GM12878 (cell line): ENCODE measurements around the gene BIRC7. TPM values are rescaled to one million over a fixed set of nuclear protein-coding genes. Genes with fewer than 3 reads are reported as not detected.

ENCODE experiments used
- ATAC-seq: fragments of 200-7000 bp; cut with Tn5 transposase; 3 replicates; pipeline ENCODE4 v1.9.1; 2020; ENCODE audit warnings: mild to moderate bottlenecking, moderate library complexity
- BruUV-seq: library from RNA; stranded (reverse); fragments of 400-500 nt; replicated peaks from 2 replicates; lab custom pipeline; 2021; lab: Mats Ljungman, UMichigan
- CTCF ChIA-PET: fragments of 300-600 bp; sonication (Branson Sonifier 250); formaldehyde crosslinking; extraction: SDS; loops from one replicate; lab custom pipeline; 2021; ENCODE audit warnings: inconsistent platforms; lab: Yijun Ruan, JAX
- POLR2A ChIA-PET: fragments of 350-600 bp; formaldehyde crosslinking; extraction: SDS; loops from one replicate; lab custom pipeline; 2021; ENCODE audit warnings: inconsistent platforms; lab: Charles Lee
- RAD21 ChIA-PET: fragments of 300-600 bp; sonication (Branson Sonifier 250); formaldehyde crosslinking; loops from one replicate; lab custom pipeline; 2023; ENCODE audit warnings: antibody characterized with exemption; ENCODE audit not compliant: unreplicated experiment; lab: Charles Lee
- SMC1A ChIA-PET: fragments of 300-600 bp; sonication (Branson Sonifier 250); formaldehyde crosslinking; loops from one replicate; lab custom pipeline; 2023; ENCODE audit not compliant: unreplicated experiment, uncharacterized antibody; lab: Charles Lee
- DNase-seq: peaks from one replicate; pipeline ENCODE4 v3.0.0-alpha.2; 2011; ENCODE audit warnings: low read depth, low spot score
- FAIRE-seq: peaks from 3 replicates; lab custom pipeline; 2011; peaks lifted over from hg19 to GRCh38; lab: Jason Lieb, UNC
- H2AFZ ChIP-seq: 2 replicates; pipeline ENCODE4 v1.6.0; 2011; ENCODE audit warnings: low read depth, low read length, control low read depth; ENCODE audit not compliant: control insufficient read depth
- H3K27ac ChIP-seq: 2 replicates; pipeline ENCODE4 v1.5.1; 2011; ENCODE audit warnings: control low read depth; ENCODE audit not compliant: control insufficient read depth, insufficient read depth
- H3K27me3 ChIP-seq, 2 experiments: replicated peaks in 1 of 2; 2 replicates each; pipeline versions ENCODE4 v1.6.0 to v1.6.1; 2011; ENCODE audit warnings: low read length in 1 of 2; ENCODE audit not compliant: control insufficient read depth in 2 of 2, insufficient read depth in 2 of 2
- H3K36me3 ChIP-seq, 2 experiments: 2 replicates each; pipeline ENCODE4 v1.5.1; 2011; ENCODE audit warnings: low read length in 1 of 2; ENCODE audit not compliant: control insufficient read depth in 2 of 2, insufficient read depth in 2 of 2
- H3K4me1 ChIP-seq: 2 replicates; pipeline ENCODE4 v1.6.1; 2011; ENCODE audit warnings: mild to moderate bottlenecking, low read length, moderate library complexity, mixed read lengths; ENCODE audit not compliant: control insufficient read depth, insufficient read depth
- H3K4me2 ChIP-seq: 2 replicates; pipeline ENCODE4 v1.6.0; 2011; ENCODE audit warnings: control low read depth; ENCODE audit not compliant: control insufficient read depth, insufficient read depth
- H3K4me3 ChIP-seq: fragments of 200-600 bp; sonication (generic); 2 replicates; pipeline ENCODE4 v1.5.1; 2016
- H3K79me2 ChIP-seq: 2 replicates; pipeline ENCODE4 v1.6.0; 2011; ENCODE audit warnings: low read length; ENCODE audit not compliant: control insufficient read depth, insufficient read depth
- H3K9ac ChIP-seq: 2 replicates; pipeline ENCODE4 v1.8.0; 2011; ENCODE audit warnings: low read length, control low read depth, mixed read lengths; ENCODE audit not compliant: control insufficient read depth, insufficient read depth
- H3K9me3 ChIP-seq: replicated peaks from 3 replicates; pipeline ENCODE4 v1.5.1; 2011; ENCODE audit warnings: mild to moderate bottlenecking, low read length; ENCODE audit not compliant: control insufficient read depth, insufficient read depth
- H4K20me1 ChIP-seq: 2 replicates; pipeline ENCODE4 v1.6.0; 2011; ENCODE audit not compliant: control insufficient read depth, insufficient read depth
- BCLAF1 ChIP-seq: fragments of 450-650 bp; IDR thresholded peaks from 2 replicates; pipeline ENCODE4 v1.6.1; 2017; ENCODE audit warnings: antibody characterized with exemption, mild to moderate bottlenecking, moderate library complexity
- GATAD2B ChIP-seq: fragments of 450-650 bp; conservative IDR thresholded peaks from 2 replicates; pipeline ENCODE4 v1.6.1; 2017; ENCODE audit warnings: low read depth, mild to moderate bottlenecking, moderate library complexity
- MEF2B ChIP-seq: fragments of 450-650 bp; IDR thresholded peaks from 2 replicates; pipeline ENCODE4 v1.6.1; 2018; ENCODE audit warnings: mild to moderate bottlenecking, moderate library complexity; ENCODE audit not compliant: partially characterized antibody, poor library complexity, severe bottlenecking
- MLLT1 ChIP-seq: fragments of 450-650 bp; IDR thresholded peaks from 2 replicates; pipeline ENCODE4 v1.6.1; 2016; ENCODE audit warnings: mild to moderate bottlenecking
- SUPT20H ChIP-seq: IDR thresholded peaks from 2 replicates; pipeline ENCODE4 v1.6.1; 2011; ENCODE audit warnings: low read depth, mild to moderate bottlenecking, low read length, moderate library complexity, borderline replicate concordance; ENCODE audit not compliant: control insufficient read depth
- SUZ12 ChIP-seq: fragments of 200-600 bp; sonication (generic); IDR thresholded peaks from one replicate; pipeline ENCODE4 v1.6.1; 2018; ENCODE audit warnings: antibody characterized with exemption, mild to moderate bottlenecking; ENCODE audit not compliant: unreplicated experiment
- WGBS: methylation state at CpG from one replicate; pipeline ENCODE4 v1.1.6; 2016; ENCODE audit warnings: low lambda C conversion rate; ENCODE audit not compliant: insufficient replicate concordance, insufficient coverage; ENCODE audit errors: missing lambda C conversion rate; 5-methylcytosine and 5-hydroxymethylcytosine counted together
- in situ Hi-C: fragments of 300-500 bp; cut with MboI; formaldehyde crosslinking; loops from 9 replicates; pipeline ENCODE4 v1.14.3; 2018; ENCODE audit warnings: mixed read lengths
- intact Hi-C: fragments of 100-400 bp; cut with micrococcal nuclease; formaldehyde crosslinking; loops from one replicate; pipeline ENCODE4 v1.14.2; 2022; ENCODE audit not compliant: unreplicated experiment
- polyA plus RNA-seq, 11 experiments: library from polyadenylated mRNA; depleted of rRNA in 4 of 11; unstranded in 6 of 11; stranded (reverse) in 5 of 11; fragments of >200 nt; fragmentation: Nextera tagmentation in 4 of 11; fragmentation: Illumina TruSeq in 1 of 11; extraction: Ambion mirVana in 4 of 11; extraction: Trizol in 1 of 11; gene quantifications; 1 replicate in 1 of 11; 2 replicates in 10 of 11; pipeline versions ENCODE4 v1.2.1 to v1.2.3, GENCODE V29; 2011 to 2016; ENCODE audit warnings: inconsistent platforms in 2 of 11, missing spikeins in 2 of 11, low read depth in 1 of 11
- total RNA-seq, 4 experiments: library from RNA; depleted of rRNA in 3 of 4; stranded (reverse); fragments of >200 nt in 3 of 4; fragmentation: Illumina TruSeq in 1 of 4; extraction: Trizol in 1 of 4; gene quantifications; 2 replicates each; pipeline versions ENCODE4 v1.2.1 to v1.2.3, GENCODE V29; 2013 to 2021

The BIRC7 gene
- total and polyA plus RNA-seq, 10 of the 15 experiments (the other 5 are each of a cell fraction or from before 2014, with no cell fraction given) = 0.31 TPM; not detected in 9

GRCh38 chr20:63217706-63218105 is 18.0 kb upstream of the BIRC7 start:
- CTCF ChIA-PET = interaction anchor here (1.3 kb wide), 1 partner anchor 8 kb away, joined by 3 read pairs; no protein-coding TSS in a partner anchor
- DNase-seq (no peak), FAIRE-seq (no peak), ATAC-seq (no peak)
- peaks cover 3% of the 10 kb centered on the region; the same call in 1 of the 2 replicates for H4K20me1 ChIP-seq
- in situ Hi-C loops = no loop called here
- H3K9me3 ChIP-seq = no peaks in the 10 kb centered on the region
- WGBS = 60% methylated on average over 7 of the region's 7 CpGs
- RAD21 ChIA-PET = no interaction called here
- H2AFZ ChIP-seq = no peak overlapping the region
- TF ChIP-seq MEF2B = no peak
- TF ChIP-seq MLLT1 = no peak
- TF ChIP-seq SUZ12 = no peak
- TF ChIP-seq GATAD2B = no peak
- no peak for TF ChIP-seq BCLAF1
- no peak for TF ChIP-seq SUPT20H
- H3K27me3 ChIP-seq = peaks cover 0 to 4% of the 10 kb centered on the region in 2 experiments; a peak in 2 of 4 replicates
- no peak overlapping the region for H3K9ac ChIP-seq
- no peak overlapping the region for H3K27ac ChIP-seq
- SMC1A ChIA-PET = no interaction called here
- POLR2A ChIA-PET = no interaction called here
- intact Hi-C loops = no loop called here
- no peak overlapping the region for H3K4me2 ChIP-seq
- H3K79me2 ChIP-seq = peaks cover 28% of the 10 kb centered on the region
- no TSS peak for BruUV-seq
- peaks cover 15% of the 10 kb centered on the region for H3K4me1 ChIP-seq
- H3K4me3 ChIP-seq = no peak overlapping the region
- H3K36me3 ChIP-seq = peaks cover 0 to 2% of the 10 kb centered on the region in 2 experiments; a peak in 2 of 4 replicates
